SK-N-SH (cell line): ENCODE results near the gene PRICKLE2. TPM values are rescaled to one million over a fixed set of nuclear protein-coding genes. Genes with fewer than 3 reads are reported as not detected.

ENCODE experiments used
- CTCF ChIA-PET: fragments of 300-600, 350-600 bp; formaldehyde crosslinking; extraction: SDS; loops from one replicate; lab custom pipeline; 2021; lab: Yijun Ruan, JAX
- POLR2A ChIA-PET: fragments of 350-600 bp; sonication (Branson Sonifier 250); formaldehyde crosslinking; extraction: SDS; loops from one replicate; lab custom pipeline; 2020; ENCODE audit warnings: antibody characterized with exemption, inconsistent platforms; lab: Yijun Ruan, JAX
- DNase-seq: peaks from one replicate; pipeline ENCODE4 v3.0.0; 2012
- H2AFZ ChIP-seq: fragments of 200-600 bp; sonication (generic); 2 replicates; pipeline ENCODE4 v1.8.1; 2016; ENCODE audit warnings: antibody characterized with exemption, mild to moderate bottlenecking, low read depth
- H3F3A ChIP-seq: fragments of 200-600 bp; sonication (generic); replicated peaks from 2 replicates; pipeline ENCODE3; 2016; ENCODE audit warnings: antibody characterized with exemption, mild to moderate bottlenecking; ENCODE audit not compliant: insufficient read depth
- H3K27ac ChIP-seq, 2 experiments: fragments of 200-500 bp in 1 of 2; fragments of 200-600 bp in 1 of 2; sonication (Bioruptor generic) in 1 of 2; sonication (generic), shearing (Covaris generic) in 1 of 2; 2 replicates each; pipeline versions ENCODE4 v1.5.1 to v1.6.1; 2014 to 2016; ENCODE audit warnings: low read depth in 2 of 2, inconsistent platforms in 1 of 2, low read length in 1 of 2, mild to moderate bottlenecking in 1 of 2, mixed read lengths in 1 of 2
- H3K27me3 ChIP-seq: fragments of 200-600 bp; sonication (generic), shearing (Covaris generic); 2 replicates; pipeline ENCODE4 v1.6.1; 2016; ENCODE audit warnings: mixed run types; ENCODE audit not compliant: insufficient read depth
- H3K36me3 ChIP-seq, 2 experiments: fragments of 200-500 bp in 1 of 2; fragments of 200-600 bp in 1 of 2; sonication (Bioruptor generic) in 1 of 2; sonication (generic) in 1 of 2; replicated peaks in 1 of 2; 2 replicates each; pipeline versions ENCODE3 to v1.5.1; 2014 to 2016; ENCODE audit warnings: low read length in 1 of 2, mild to moderate bottlenecking in 1 of 2; ENCODE audit not compliant: insufficient read depth in 2 of 2, control insufficient read depth in 1 of 2
- H3K4me1 ChIP-seq, 2 experiments: fragments of 200-500 bp in 1 of 2; fragments of 200-600 bp in 1 of 2; sonication (Bioruptor generic) in 1 of 2; sonication (generic), shearing (Covaris generic) in 1 of 2; 2 replicates each; pipeline versions ENCODE4 v1.5.1 to v1.6.1; 2014 to 2016; ENCODE audit warnings: low read depth in 1 of 2, low read length in 1 of 2, mixed run types in 1 of 2; ENCODE audit not compliant: insufficient read depth in 2 of 2, control insufficient read depth in 1 of 2
- H3K4me2 ChIP-seq: fragments of 200-600 bp; sonication (generic), shearing (Covaris generic); 2 replicates; pipeline ENCODE4 v1.6.1; 2017; ENCODE audit warnings: mixed run types
- H3K4me3 ChIP-seq, 2 experiments: fragments of 200-500 bp in 1 of 2; fragments of 200-600 bp in 1 of 2; sonication (Bioruptor generic) in 1 of 2; sonication (generic), shearing (Covaris generic) in 1 of 2; 2 replicates each; pipeline versions ENCODE4 v1.5.1 to v1.8.1; 2014 to 2016; ENCODE audit warnings: low read depth in 2 of 2, inconsistent platforms in 1 of 2, low read length in 1 of 2, mild to moderate bottlenecking in 1 of 2, mixed read lengths in 1 of 2, moderate library complexity in 1 of 2
- H3K79me2 ChIP-seq: fragments of 200-600 bp; sonication (generic); 2 replicates; pipeline ENCODE4 v1.8.1; 2017; ENCODE audit warnings: mild to moderate bottlenecking; ENCODE audit not compliant: insufficient read depth
- H3K9ac ChIP-seq: fragments of 200-600 bp; sonication (generic); 2 replicates; pipeline ENCODE4 v1.6.1; 2017; ENCODE audit warnings: mixed run types
- H3K9me2 ChIP-seq: fragments of 200-600 bp; sonication (generic); 2 replicates; pipeline ENCODE4 v1.6.1; 2017; ENCODE audit warnings: mixed run types
- H3K9me3 ChIP-seq: fragments of 200-600 bp; sonication (generic); 2 replicates; pipeline ENCODE4 v1.6.1; 2017; ENCODE audit warnings: mixed run types, mild to moderate bottlenecking, moderate library complexity
- H4K20me1 ChIP-seq: fragments of 200-600 bp; sonication (generic); 2 replicates; pipeline ENCODE4 v1.6.1; 2017; ENCODE audit warnings: mild to moderate bottlenecking, mixed run types; ENCODE audit not compliant: insufficient read depth
- CHD2 ChIP-seq: fragments of 150-350 bp; IDR thresholded peaks from 2 replicates; pipeline ENCODE4 v1.6.1; 2018; ENCODE audit warnings: low read length; ENCODE audit not compliant: partially characterized antibody
- CTCF ChIP-seq: fragments of 200-600 bp; sonication (generic); IDR thresholded peaks from 2 replicates; pipeline ENCODE4 v1.6.1; 2017; ENCODE audit warnings: antibody characterized with exemption, mild to moderate bottlenecking, moderate library complexity
- EP300 ChIP-seq, 2 experiments: IDR thresholded peaks; 2 replicates each; pipeline versions ENCODE4 v1.4.0 to v1.6.1; 2012; ENCODE audit warnings: borderline replicate concordance in 1 of 2, low read depth in 1 of 2, low read length in 1 of 2
- EZH2phosphoT487 ChIP-seq: fragments of 200-600 bp; sonication (generic); IDR thresholded peaks from 2 replicates; pipeline ENCODE4 v1.6.1; 2017; ENCODE audit warnings: low read depth, mixed run types, mild to moderate bottlenecking, antibody characterized with exemption, moderate library complexity, borderline replicate concordance
- FOXJ3 ChIP-seq: sonication (generic); formaldehyde crosslinking; IDR thresholded peaks from 2 replicates; pipeline ENCODE4 v1.5.1; 2020; ENCODE audit warnings: mild to moderate bottlenecking, missing genetic modification reagents
- GATA2 ChIP-seq: sonication (generic); formaldehyde crosslinking; IDR thresholded peaks from 2 replicates; pipeline ENCODE4 v1.5.0; 2020; ENCODE audit warnings: mild to moderate bottlenecking, missing genetic modification reagents
- IRF3 ChIP-seq: fragments of 150-350 bp; IDR thresholded peaks from 2 replicates; pipeline ENCODE4 v1.6.1; 2016; ENCODE audit warnings: mild to moderate bottlenecking, low read depth, low read length
- MAX ChIP-seq: IDR thresholded peaks from 2 replicates; pipeline ENCODE4 v1.4.0; 2012; ENCODE audit warnings: low read depth
- MEF2A ChIP-seq: IDR thresholded peaks from 2 replicates; pipeline ENCODE4 v1.4.0; 2012; ENCODE audit warnings: low read depth, borderline replicate concordance
- MXI1 ChIP-seq: IDR thresholded peaks from 2 replicates; pipeline ENCODE4 v1.6.1; 2012; ENCODE audit warnings: mild to moderate bottlenecking, low read depth, low read length, improper control_type of control experiment
- NRF1 ChIP-seq: IDR thresholded peaks from 2 replicates; pipeline ENCODE4 v1.6.1; 2012; ENCODE audit warnings: low read depth, mild to moderate bottlenecking, low read length
- RCOR1 ChIP-seq: fragments of 150-350 bp; IDR thresholded peaks from 2 replicates; pipeline ENCODE4 v1.6.1; 2017; ENCODE audit warnings: antibody characterized with exemption, low read length
- REST ChIP-seq: IDR thresholded peaks from 2 replicates; pipeline ENCODE4 v1.6.1; 2012; ENCODE audit warnings: mild to moderate bottlenecking, low read depth, low read length, moderate library complexity
- RXRA ChIP-seq: IDR thresholded peaks from 2 replicates; pipeline ENCODE4 v1.4.0; 2012; ENCODE audit warnings: low read depth, mild to moderate bottlenecking, borderline replicate concordance
- SIN3A ChIP-seq: IDR thresholded peaks from 2 replicates; pipeline ENCODE4 v1.6.1; 2012; ENCODE audit warnings: low read depth, mild to moderate bottlenecking, low read length, moderate library complexity, borderline replicate concordance
- TAF1 ChIP-seq: IDR thresholded peaks from 2 replicates; pipeline ENCODE4 v1.6.1; 2012; ENCODE audit warnings: low read depth, mild to moderate bottlenecking, low read length, moderate library complexity, borderline replicate concordance
- TCF12 ChIP-seq: IDR thresholded peaks from 2 replicates; pipeline ENCODE4 v1.4.0; 2012
- YY1 ChIP-seq: IDR thresholded peaks from 2 replicates; pipeline ENCODE4 v1.4.0; 2012; ENCODE audit warnings: low read depth, mild to moderate bottlenecking
- WGBS: methylation state at CpG from one replicate; pipeline ENCODE4 v1.1.6; 2017; ENCODE audit warnings: low lambda C conversion rate; 5-methylcytosine and 5-hydroxymethylcytosine counted together
- polyA plus RNA-seq, 3 experiments: library from polyadenylated mRNA; depleted of rRNA; stranded (reverse); fragments of >200 nt; gene quantifications; 2 replicates each; pipeline ENCODE4 v1.2.3, GENCODE V29; 2012

Gene PRICKLE2
- polyA plus RNA-seq, 1 of the 3 experiments (the other 2 are of a cell fraction) = 0.67 TPM

- Histone ChIP-seq H3K4me1 (peaks cover 0 to 21% of the 10 kb centered on the region in 2 experiments; a peak in 2 of 4 replicates), H3K9me2 (no peaks in the 10 kb centered on the region), H2AFZ (no peak overlapping the region), H3F3A (no peaks in the 10 kb centered on the region), H3K36me3 (no peaks in the 10 kb centered on the region)
- POLR2A ChIA-PET = no interaction called here
- 62% methylated on average over 3 of the region's 3 CpGs for WGBS
- TF ChIP-seq MAX (no peak), TAF1 (no peak), TCF12 (no peak), CTCF (no peak), IRF3 (no peak), RCOR1 (peak; percentile 20; the same call in 1 of the 2 replicates), FOXJ3 (no peak), CHD2 (no peak), NRF1 (no peak), EP300 (IDR thresholded peaks at IDR 0.05; ENCODE audit: borderline replicate concordance in 1 of 2, low read depth in 1 of 2, low read length in 1 of 2) (peak in 1 of 2 experiments; percentile 48; a peak in 1 of 4 replicates), GATA2 (CRISPR knock-in tag) (peak; percentile 66)
- TF ChIP-seq, all 33 proteins: peak for 3
- H3K4me3 ChIP-seq = no peak overlapping the region
- CTCF ChIA-PET = interaction anchor here (0.7 to 1.1 kb wide), 2 partner anchors 59 to 73 kb away, joined by 3 to 6 read pairs; no protein-coding TSS in a partner anchor
- no peaks in the 10 kb centered on the region for H3K27me3 ChIP-seq
- H3K9me3 ChIP-seq = no peaks in the 10 kb centered on the region
- H3K79me2 ChIP-seq = no peaks in the 10 kb centered on the region
- H3K9ac ChIP-seq = no peak overlapping the region
- no peaks in the 10 kb centered on the region for H4K20me1 ChIP-seq
- no peak overlapping the region for H3K4me2 ChIP-seq
- peak; percentile 71 for DNase-seq
- H3K27ac ChIP-seq = no peak overlapping the region
Measured at GRCh38 chr3:64104006-64104405, 121.3 kb downstream of the PRICKLE2 start.

GRCh38 chr3:64103131-64103530 is 122.1 kb downstream of the PRICKLE2 start:
- Histone ChIP-seq H3K4me1 (peaks cover 0 to 16% of the 10 kb centered on the region in 2 experiments; a peak in 2 of 4 replicates), H2AFZ (no peak overlapping the region), H3K4me2 (no peak overlapping the region), H4K20me1 (no peaks in the 10 kb centered on the region), H3K4me3 (no peak overlapping the region), H3K27me3 (no peaks in the 10 kb centered on the region), H3F3A (no peaks in the 10 kb centered on the region), H3K9ac (no peak overlapping the region), H3K27ac (no peak overlapping the region), H3K9me2 (no peaks in the 10 kb centered on the region), H3K9me3 (no peaks in the 10 kb centered on the region), H3K79me2 (no peaks in the 10 kb centered on the region), H3K36me3 (no peaks in the 10 kb centered on the region)
- DNase-seq = no peak
- CTCF ChIA-PET = interaction anchor here (0.7 kb wide), 1 partner anchor 60 kb away, joined by 3 read pairs; no protein-coding TSS in a partner anchor
- 94% methylated on average over 2 of the region's 2 CpGs for WGBS
- POLR2A ChIA-PET = no interaction called here
- no peak for TF ChIP-seq NRF1
- TF ChIP-seq TCF12 = no peak
- no peak for TF ChIP-seq MEF2A
- TF ChIP-seq FOXJ3 = no peak
- no peak for TF ChIP-seq EZH2phosphoT487
- TF ChIP-seq MXI1 = no peak
- no peak for TF ChIP-seq IRF3
- no peak for TF ChIP-seq RXRA
- no peak for TF ChIP-seq YY1
- no peak for TF ChIP-seq SIN3A
- TF ChIP-seq REST = no peak
